Measurements from ENCODE around the gene C2CD3. TPM values are rescaled to one million over a fixed set of nuclear protein-coding genes. Genes with fewer than 3 reads are reported as not detected.

The C2CD3 gene
- total and polyA plus RNA-seq, 4 donors, result 3.1 to 14.5 (median 6.7) TPM

GRCh38 chr11:74141908-74142307 is 28.9 kb downstream of the C2CD3 start:
- H3K27me3 ChIP-seq (ENCODE audit: control insufficient read depth in 4 of 4, insufficient read depth in 4 of 4, low read length in 3 of 4), result no peaks in the 10 kb centered on the region
- no peak for DNase-seq (ENCODE audit: low spot score)
- no peak for TF ChIP-seq FOXA1 (IDR thresholded peaks at IDR 0.05)
- TF ChIP-seq HNF4A (conservative IDR thresholded peaks at IDR 0.05), result no peak
- no peak for TF ChIP-seq FOXA2 (IDR thresholded peaks at IDR 0.05)
- no peak for TF ChIP-seq ATF3 (IDR thresholded peaks at IDR 0.05)
- no peak for TF ChIP-seq YY1 (IDR thresholded peaks at IDR 0.05)
- no peak for TF ChIP-seq ZBTB33 (IDR thresholded peaks at IDR 0.05)
- no peak for TF ChIP-seq RAD21 (IDR thresholded peaks at IDR 0.05)
- TF ChIP-seq MAX (IDR thresholded peaks at IDR 0.05), result no peak
- no peak for TF ChIP-seq EGR1 (IDR thresholded peaks at IDR 0.05; ENCODE audit: low read depth in 2 of 2)
- no peak for TF ChIP-seq HNF4G (IDR thresholded peaks at IDR 0.05)
- TF ChIP-seq REST (IDR thresholded peaks at IDR 0.05), result no peak
- no peak for TF ChIP-seq SP1 (IDR thresholded peaks at IDR 0.05)
- TF ChIP-seq NR2F2 (IDR thresholded peaks at IDR 0.05), result no peak
- TF ChIP-seq JUND (IDR thresholded peaks at IDR 0.05), result no peak
- H3K4me3 ChIP-seq (ENCODE audit: low read depth in 1 of 3, low read length in 3 of 3), result no peak overlapping the region
- no peak overlapping the region for H3K27ac ChIP-seq (ENCODE audit: low read depth in 1 of 2, low read length in 2 of 2)
- no peak overlapping the region for H3K9ac ChIP-seq (ENCODE audit: low read depth in 1 of 2, low read length in 2 of 2)
- H3K4me1 ChIP-seq (ENCODE audit: control insufficient read depth in 4 of 4, insufficient read depth in 4 of 4, low read length in 3 of 4), result no peaks in the 10 kb centered on the region
- peaks cover 0 to 5% (median 0%) of the 10 kb centered on the region in 4 donors for H3K36me3 ChIP-seq (ENCODE audit: control insufficient read depth in 4 of 4, insufficient read depth in 3 of 4, low read depth in 1 of 4, low read length in 3 of 4)
- H3K9me3 ChIP-seq (ENCODE audit: control insufficient read depth in 4 of 4, low read length in 3 of 4), result no peaks in the 10 kb centered on the region
- 86% methylated on average over 3 of the region's 3 CpGs for WGBS

GRCh38 chr11:74141241-74141695 is 29.5 kb downstream of the C2CD3 start:
- TF ChIP-seq REST (IDR thresholded peaks at IDR 0.05) (no peak), CTCF (IDR thresholded peaks at IDR 0.05; ENCODE audit: low read depth, low read length, missing input control) (no peak), RXRA (IDR thresholded peaks at IDR 0.05) (no peak), FOXA2 (IDR thresholded peaks at IDR 0.05) (no peak), SP1 (IDR thresholded peaks at IDR 0.05) (no peak), TAF1 (conservative IDR thresholded peaks at IDR 0.05) (no peak), JUND (IDR thresholded peaks at IDR 0.05) (no peak), GABPA (IDR thresholded peaks at IDR 0.05 in 1 of 2, conservative IDR thresholded peaks at IDR 0.05 in 1 of 2) (no peak), ZBTB33 (IDR thresholded peaks at IDR 0.05) (no peak), NR2F2 (IDR thresholded peaks at IDR 0.05) (no peak), FOXA1 (IDR thresholded peaks at IDR 0.05) (no peak), RAD21 (IDR thresholded peaks at IDR 0.05) (no peak), HNF4A (conservative IDR thresholded peaks at IDR 0.05) (no peak), ATF3 (IDR thresholded peaks at IDR 0.05) (no peak)
- Histone ChIP-seq H3K4me1 (ENCODE audit: control insufficient read depth in 4 of 4, insufficient read depth in 4 of 4, low read length in 3 of 4) (no peaks in the 10 kb centered on the region), H3K36me3 (ENCODE audit: control insufficient read depth in 4 of 4, insufficient read depth in 3 of 4, low read depth in 1 of 4, low read length in 3 of 4) (peaks cover 0 to 5% (median 0%) of the 10 kb centered on the region in 4 donors), H3K4me3 (ENCODE audit: low read depth in 1 of 3, low read length in 3 of 3) (no peak overlapping the region), H3K27me3 (ENCODE audit: control insufficient read depth in 4 of 4, insufficient read depth in 4 of 4, low read length in 3 of 4) (no peaks in the 10 kb centered on the region), H3K9me3 (ENCODE audit: control insufficient read depth in 4 of 4, low read length in 3 of 4) (no peaks in the 10 kb centered on the region), H3K9ac (ENCODE audit: low read depth in 1 of 2, low read length in 2 of 2) (no peak overlapping the region), H3K27ac (ENCODE audit: low read depth in 1 of 2, low read length in 2 of 2) (no peak overlapping the region)
- DNase-seq (ENCODE audit: low spot score), result no peak
- WGBS, result 88% methylated on average over 2 of the region's 2 CpGs

Measured in liver (tissue), 9 donors.